GM21360 (cell line): ENCODE measurements around the gene GPN2.
"Not testable (repeated sequence)": the region's sequence is repeated elsewhere in the genome, so short reads cannot be mapped to it uniquely, and the experiment has no call there.

Experiments used
- ATAC-seq: cut with Tn5 transposase; IDR thresholded peaks from one replicate; pipeline ENCODE4 v1.9.1; 2021; ENCODE audit warnings: mild to moderate bottlenecking, moderate library complexity; ENCODE audit not compliant: unreplicated experiment

The GPN2 gene

DNA sequence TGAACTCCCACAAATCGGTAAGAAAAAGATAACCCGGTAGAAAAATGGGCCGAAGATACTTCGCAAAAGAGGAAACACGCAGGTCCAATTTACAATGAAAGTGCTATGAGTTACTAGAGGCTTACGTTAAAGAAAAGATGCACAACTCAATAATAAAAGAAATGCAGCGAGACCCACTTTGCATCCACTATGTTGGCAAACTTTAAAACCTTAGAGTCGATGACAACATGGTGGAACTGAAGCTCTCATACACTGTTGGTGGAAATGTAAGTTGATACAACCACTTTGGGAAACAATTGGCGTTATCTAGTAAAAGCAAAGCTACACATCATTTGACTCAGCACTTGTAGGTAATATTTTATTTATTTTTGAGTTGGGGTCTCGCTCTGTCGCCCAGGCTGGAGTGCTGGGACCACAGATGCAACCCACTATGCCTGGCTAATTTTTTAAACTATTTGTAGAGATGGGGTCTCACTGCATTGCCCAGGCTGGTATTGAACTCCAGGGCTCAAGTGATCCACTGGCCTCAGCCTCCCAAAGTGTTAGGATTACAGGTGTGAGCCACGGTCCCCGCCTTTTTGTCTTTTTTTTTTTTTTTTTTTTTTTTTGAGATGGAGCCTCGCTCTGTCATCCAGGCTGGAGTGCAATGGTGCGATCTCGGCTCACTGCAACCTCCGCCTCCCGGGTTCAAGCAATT, 10.9 kb upstream of the GPN2 start:
- no peak for ATAC-seq

DNA sequence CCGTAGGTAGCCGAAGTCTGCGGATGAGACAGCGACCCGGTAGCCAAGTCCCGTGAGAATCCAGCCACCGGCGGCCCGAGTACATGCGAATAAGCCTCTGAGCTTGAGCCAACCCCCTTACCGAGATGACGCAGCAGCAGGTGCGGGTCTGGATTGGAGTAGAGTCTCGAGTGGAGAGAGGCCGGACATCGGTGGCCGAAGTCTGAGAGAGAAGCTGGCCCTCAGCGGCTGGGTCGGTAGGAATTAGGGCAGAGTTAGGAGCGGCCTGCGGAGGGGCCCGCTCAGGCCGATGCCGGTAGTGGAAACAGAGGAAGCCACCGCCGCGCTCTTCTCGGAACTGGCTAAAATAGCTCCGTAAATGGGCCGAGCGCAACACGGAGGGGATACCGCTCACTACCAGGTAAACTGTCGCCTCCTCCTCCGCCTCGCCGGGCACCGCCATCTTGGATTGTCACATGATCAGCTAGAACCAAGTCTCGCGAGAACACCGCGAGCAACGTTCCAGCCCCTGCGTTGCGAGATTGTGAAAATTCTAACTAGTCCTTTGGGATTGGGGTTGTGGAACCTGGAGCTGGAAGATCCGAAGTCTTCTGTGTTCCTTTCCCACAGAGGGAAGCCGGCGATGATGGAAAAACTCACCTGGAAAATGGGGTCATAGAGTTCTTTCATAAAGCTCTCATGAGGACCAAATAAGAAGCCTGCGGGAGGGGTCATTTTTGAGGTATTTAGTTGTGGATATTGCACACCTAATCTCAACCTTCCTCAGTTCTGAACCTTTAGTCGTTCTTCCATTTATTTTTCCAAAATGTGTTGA, 10.1 kb upstream of the GPN2 start, which contains the start of gene GPATCH3:
TSS of gene GPATCH3 (minus strand) at position 467 of the 814 bp plus-strand sequence. CDS start at position 442, 25 bp downstream.
- ATAC-seq: peak; percentile 76

DNA sequence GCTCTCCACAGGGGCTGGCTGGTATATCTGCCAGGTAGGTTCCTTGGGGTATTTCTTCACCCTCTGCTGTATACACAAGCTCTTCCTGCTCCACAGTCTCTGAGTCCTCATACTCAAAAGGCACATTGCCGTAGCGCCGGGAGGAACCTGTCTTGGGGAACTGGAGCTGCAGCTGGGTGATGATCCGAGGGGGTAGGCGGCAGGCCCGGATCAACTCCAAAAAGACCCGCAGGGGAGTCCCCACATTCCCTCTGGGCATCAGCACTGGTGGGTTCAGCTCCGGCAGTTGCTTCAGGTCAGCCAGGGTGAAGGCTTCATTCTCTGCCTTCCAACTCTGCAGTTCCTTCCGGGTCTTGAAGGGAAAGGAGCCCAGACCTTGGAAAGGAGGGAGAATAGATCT, 7.3 kb upstream of the GPN2 start:
- ATAC-seq: no peak

DNA sequence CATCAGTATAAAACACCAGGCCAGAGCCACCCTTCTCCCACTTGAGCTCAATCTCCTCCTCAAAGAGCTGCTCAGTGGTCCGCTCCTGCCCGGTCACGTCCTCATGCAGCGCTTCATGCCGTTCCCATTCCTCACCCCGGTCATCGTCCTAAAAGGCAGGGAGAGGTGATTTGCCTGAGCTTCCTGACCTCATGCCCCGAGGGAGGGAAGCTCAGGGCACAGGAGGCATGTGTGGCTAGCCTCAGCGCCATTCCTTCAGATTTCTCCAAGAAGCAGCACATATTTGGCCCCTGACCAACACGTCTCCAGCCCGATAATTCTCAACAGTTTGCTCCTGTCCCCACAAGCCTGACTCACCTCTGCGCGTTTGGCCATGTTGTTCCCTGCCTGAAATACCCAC, 4.2 kb upstream of the GPN2 start:
- no peak for ATAC-seq

DNA sequence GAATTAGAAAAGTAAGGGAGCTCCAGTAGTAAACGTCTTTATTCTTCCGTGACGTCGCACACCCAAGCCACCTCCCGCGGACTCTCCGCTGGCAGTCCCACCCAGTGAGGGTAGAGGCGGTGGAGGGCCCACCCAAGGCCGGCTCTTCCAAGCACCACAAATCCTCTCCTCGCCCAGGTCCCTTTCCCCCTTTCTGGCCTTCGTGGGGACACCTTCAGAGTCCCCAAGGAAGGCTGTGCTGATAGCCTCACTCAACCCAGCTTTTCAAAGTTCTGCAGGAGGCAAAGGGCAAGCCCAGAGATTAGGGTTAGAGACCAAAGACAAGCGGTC, 349 bp upstream of the GPN2 start:
- ATAC-seq: peak; percentile 31

DNA sequence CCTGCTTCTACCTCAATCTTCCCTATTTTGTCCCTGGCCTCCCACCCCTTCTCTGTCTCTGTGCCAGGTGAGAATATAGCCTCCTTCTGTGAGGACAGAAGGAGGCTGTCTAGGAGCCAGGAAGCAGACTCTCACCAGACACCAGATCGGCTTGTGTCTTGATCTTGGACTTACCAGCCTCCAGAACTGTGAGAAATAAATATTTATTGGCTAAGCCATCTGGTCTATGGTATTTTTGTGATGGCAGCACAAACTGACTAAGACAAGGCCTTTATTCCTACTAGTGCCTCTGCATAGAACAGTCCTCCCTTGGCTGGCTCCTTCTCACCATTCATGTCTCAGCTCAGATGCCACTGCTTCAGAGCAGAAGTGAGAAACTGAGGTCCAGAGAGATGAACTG, 1.9 kb downstream of the GPN2 start:
- ATAC-seq: no peak

DNA sequence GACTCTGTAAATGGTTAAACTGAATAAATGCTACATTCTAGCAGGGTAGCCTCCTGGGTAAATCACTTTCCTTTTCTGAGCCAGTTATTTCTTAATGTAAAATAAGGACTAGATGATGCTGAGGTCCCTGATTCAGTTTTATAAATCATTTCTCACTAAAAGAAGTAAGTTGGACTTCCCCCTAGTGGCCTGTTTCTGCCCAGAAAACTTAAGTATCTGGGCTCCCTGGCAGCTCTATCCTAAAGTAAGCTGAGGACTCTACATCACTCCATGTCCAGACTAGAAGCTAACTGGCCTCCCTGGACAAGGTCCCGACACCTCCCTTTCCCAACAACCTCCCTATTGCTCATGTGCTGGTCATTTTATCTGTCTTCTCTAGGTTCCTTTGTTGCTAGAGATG, 3.0 kb downstream of the GPN2 start:
- ATAC-seq: no peak

DNA sequence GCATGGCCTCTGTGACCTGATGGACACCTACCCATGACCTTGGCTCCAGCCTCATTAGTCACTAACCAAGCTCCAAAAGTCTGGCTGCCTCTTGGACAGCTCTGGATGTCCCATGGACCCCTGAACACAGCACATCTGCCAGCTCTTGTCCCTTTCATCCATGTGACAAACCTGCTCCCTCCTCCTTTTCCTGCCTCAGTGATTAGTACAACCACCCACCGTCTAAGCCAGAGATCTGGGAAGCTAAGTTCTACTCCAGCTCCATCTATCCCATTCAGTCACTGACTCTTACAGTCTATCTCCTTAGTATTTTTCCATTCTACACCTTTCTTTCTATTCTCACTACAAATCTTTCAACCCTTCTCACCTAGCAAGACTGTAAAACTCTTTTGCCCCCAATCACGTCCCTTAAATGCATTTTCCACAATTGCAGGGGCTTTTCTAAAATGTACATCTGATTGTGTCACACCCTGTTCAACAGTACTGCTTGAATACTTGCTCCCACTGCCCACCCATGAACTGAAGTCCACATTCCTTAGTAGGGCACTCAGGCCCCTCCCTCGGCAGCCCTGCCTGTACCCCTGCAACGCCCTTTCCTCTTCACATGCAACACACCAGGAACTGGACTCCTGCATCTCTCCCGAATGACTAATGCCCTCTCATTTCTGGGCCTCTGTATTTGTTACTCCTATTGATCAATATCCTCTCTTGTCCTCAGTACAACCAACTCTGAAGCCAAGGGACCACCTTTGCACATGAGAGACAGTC, 7.2 kb downstream of the GPN2 start:
- no peak for ATAC-seq

DNA sequence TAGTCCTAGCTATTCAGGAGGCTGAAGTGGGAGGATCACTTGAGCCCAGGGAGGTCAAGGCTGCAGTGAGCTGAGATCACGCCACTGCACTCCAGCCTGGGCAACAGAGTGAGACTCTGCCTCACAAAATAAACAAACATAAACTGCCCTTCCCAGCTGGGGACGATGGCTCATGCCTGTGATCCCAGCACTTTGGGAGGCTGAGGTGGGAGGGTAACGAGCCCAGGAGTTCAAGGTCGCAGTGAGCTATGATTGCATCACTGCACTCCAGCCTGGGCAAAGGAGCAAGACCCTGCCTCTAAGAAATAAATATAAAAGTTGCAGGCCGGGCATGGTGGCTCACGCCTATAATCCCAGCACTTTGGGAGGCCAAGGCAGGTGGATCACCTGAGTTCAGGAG, 8.5 kb downstream of the GPN2 start:
- not testable (repeated sequence) for ATAC-seq

DNA sequence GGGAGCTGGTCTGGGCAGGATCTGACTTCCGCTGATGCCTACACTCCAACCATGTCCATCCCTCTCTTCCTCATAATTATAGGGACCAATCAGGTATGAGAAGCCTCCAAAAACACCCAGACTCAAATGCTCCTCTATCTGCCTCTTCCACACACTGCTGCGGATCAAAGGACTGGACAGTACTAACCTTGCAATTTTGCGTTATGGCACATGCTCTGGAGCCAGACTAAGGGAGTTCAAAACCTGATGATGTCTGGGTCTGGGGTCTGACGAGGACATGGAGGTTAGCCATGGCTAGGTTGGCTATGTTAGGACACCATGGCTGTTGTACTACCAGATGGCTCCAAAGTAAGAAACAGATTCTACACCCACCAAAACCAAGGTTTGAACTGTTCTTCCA, 10.3 kb downstream of the GPN2 start:
- ATAC-seq: no peak

DNA sequence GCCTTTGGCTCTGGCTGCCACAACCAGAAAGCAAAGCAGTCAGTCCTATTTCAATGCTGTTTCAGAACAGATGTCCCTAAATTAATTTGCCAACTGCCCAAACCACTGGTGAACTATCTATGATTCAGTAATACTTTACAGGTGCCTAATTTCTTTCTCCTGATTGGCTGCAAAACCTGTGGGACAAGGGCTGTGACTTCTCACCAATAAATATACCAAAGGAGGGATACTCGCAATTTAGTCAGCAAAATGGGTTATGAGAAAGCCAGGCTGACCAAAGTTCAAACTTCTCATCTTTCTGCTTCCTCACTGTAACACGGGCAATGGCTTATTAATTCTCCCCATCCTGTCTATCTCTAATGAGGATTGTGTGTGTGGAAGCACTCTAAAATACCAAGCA, 12.8 kb downstream of the GPN2 start:
- ATAC-seq: no peak

DNA sequence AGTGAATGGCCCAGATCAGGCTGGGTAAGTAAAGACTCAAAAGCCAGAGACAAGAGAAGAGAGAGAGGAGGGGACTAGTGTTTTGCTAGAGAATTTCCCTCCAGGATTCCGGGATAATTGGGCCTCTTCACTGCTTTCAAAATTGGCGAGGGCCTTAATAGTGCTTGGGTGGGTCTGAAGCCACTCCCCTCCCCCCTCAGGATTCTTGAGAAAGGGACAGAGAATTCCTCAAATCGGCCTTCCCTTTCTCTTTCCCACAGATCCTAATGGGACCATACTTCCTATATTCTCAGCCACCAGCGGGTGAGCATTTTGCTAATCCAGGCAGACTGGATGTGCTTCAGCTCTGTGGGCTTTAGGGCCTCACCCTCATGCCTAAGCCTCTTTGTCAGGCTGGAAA, 15.2 kb downstream of the GPN2 start:
- no peak for ATAC-seq

DNA sequence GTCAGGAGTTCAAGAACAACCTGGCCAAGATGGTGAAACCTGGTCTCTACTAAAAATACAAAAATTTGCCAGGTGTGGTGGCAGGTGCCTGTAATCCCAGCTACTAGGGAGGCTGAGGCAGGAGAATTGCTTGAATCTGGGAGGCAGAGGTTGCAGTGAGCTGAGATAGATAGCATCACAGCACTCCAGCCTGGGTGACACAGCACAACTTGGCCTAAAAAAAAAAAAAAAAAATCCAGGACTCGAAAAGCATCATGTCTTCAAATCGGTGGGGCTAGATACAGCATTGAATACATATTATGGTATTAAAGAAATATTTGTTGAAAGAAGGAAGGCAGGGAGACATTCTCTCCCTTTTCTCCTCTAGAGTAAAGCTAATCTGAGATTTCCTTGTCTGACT, 17.0 kb downstream of the GPN2 start:
- not testable (repeated sequence) for ATAC-seq

DNA sequence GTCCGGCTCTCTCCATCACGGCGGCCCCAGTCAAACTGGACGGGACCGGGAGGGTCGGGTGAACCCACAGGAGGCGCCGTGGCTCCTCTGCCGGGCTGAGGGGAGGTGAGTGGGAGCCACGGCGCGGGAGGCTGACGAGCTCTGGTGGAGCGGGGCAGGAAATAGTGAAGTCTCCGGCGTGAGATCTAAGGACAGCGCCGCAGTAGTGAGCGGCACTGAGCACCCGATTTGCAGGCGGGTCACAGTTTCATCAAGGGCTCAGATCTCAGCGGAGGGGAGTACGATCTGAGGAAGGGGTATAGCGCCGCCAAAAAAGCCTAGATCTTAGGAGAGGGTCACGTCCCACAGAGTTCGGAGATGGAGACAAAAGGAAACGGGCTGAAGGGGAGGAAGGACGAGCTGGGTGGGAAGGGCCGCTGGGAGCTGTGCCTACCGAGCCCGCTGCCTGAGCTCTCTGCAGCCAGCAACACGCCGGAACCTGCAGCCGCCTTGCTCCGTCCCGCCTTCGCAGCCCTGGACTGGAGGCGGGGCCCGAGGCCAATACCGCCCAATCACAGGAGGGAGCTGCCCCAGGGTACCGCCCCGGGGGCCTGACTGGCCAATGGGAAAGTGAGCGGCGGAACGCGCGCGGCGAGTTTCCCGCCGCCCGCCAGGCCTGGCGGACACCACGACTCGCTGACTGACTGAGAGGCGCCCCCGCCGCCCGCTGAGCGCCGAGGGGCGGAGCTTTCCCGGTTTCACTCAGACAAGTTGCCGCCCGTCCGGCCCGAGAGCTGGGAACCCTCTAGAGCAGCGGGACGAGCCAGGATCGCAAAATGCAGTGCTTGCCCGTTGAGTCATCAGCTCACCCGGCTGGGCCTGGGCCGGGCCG, 25.2 kb downstream of the GPN2 start:
- peak; percentile 77 for ATAC-seq

DNA sequence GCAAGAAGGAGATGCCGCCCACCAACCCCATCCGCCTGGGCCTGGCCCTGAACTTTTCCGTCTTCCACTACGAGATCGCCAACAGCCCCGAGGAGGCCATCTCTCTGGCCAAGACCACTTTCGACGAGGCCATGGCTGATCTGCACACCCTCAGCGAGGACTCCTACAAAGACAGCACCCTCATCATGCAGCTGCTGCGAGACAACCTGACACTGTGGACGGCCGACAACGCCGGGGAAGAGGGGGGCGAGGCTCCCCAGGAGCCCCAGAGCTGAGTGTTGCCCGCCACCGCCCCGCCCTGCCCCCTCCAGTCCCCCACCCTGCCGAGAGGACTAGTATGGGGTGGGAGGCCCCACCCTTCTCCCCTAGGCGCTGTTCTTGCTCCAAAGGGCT, 26.4 kb downstream of the GPN2 start:
- ATAC-seq: no peak

DNA sequence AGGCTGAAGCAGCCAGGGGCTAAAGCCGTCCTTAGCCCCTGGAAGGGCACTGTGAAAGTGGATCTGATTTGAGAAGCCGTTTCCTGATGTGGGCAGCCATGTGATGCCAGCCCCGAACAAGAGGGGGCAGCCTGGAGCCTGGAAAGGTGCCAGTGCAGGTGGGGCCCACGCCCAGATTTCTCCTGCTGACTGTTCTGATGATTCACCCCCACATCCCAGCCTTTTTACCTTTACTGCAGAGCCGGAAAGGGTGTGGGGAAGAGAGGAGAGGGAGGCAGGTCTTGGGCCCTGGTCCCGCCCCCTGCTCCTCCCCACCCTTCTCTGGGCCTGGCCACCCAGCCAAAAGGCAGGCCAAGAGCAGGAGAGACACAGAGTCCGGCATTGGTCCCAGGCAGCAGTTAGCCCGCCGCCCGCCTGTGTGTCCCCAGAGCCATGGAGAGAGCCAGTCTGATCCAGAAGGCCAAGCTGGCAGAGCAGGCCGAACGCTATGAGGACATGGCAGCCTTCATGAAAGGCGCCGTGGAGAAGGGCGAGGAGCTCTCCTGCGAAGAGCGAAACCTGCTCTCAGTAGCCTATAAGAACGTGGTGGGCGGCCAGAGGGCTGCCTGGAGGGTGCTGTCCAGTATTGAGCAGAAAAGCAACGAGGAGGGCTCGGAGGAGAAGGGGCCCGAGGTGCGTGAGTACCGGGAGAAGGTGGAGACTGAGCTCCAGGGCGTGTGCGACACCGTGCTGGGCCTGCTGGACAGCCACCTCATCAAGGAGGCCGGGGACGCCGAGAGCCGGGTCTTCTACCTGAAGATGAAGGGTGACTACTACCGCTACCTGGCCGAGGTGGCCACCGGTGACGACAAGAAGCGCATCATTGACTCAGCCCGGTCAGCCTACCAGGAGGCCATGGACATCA, 27.1 kb downstream of the GPN2 start, which contains the start of gene SFN:
TSS of gene SFN (plus strand) at position 369 of the 904 bp plus-strand sequence. CDS start at position 433, 64 bp downstream.
- ATAC-seq: no peak

DNA sequence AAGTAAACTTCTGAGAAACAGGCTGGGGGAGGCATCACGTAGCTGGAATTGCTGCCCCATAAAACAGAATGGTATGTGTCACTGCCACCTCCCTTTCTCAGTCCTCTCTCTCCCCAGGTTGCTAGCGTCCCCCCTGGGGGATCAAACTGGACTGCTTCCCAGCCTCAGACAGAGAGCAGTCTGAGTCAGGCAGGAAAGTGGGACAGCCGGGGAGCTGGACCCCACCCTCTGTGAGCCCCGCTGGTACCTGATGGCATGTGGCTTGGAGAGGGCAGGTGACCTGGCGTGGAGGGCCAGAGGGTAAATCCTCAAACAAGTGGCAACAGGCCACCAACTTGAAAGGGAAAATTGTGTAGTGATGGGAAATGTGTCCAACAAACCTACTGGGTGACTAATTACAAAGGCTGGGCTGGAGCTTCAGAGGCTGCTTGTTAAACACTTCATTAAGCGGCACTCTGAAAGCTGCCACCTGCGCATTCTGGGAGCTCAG, 28.1 kb downstream of the GPN2 start:
- ATAC-seq: no peak

DNA sequence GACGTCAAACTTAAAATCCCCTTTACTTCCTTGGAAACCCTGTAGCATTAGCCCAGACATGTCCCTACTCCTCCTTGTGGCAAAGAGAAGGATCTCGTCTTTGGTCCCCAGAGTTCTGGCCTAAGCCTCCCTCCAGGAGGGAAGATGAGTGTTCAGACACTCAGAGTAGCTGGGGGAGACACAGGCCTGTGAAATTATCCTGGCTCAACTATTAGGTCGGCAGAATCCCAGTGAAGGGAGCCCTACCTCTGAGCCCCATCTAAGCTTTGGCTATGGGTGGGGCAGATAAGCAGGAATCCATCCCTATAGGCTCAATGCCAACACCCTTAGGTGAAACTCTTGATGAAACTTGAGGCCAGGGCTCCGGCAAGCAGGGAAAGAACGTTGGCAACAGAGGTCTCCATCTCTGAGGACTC, 28.8 kb downstream of the GPN2 start:
- ATAC-seq: no peak

DNA sequence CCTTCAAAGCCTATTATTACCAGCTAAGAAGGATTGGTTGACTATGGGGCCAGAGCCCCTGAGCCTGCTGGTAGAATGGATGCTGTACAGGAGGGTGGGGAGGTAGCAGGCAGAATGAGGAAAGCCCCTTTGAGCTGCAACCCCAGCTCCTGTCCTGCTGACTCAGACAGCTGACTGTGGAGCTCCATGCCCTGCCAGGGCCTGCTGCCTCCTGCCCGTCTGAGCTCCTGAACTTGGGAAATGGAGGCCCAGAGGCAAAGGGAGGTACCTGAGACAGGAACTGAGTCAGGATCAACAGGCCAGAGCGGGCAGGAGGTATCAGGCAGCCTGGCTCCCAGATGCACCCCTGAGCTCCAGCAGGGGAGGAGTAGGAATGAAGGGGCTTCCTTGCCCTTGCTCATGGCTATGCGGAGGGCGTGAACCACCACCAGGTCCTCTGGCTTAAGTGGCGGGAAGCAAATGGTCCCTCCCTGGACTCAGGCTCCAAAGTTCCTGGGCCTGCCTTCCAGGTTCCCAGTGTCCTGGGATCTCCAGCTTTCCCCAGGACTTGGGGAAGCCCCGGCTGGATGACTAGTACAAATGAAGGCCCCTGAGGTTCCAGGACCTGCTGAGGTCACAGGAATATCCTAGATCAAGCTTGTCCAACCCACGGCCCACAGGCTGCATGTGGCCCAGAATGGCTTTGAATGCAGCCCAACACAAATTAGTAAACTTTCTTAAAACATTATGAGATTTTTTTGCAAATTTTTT, 31.0 kb downstream of the GPN2 start:
- no peak for ATAC-seq
